ENCODE data around the gene SLC17A8. TPM values are rescaled to one million over a fixed set of nuclear protein-coding genes. Genes with fewer than 3 reads are reported as not detected.
A peak's percentile ranks its signal among the peaks of the same experiment; 100 is the strongest.

SLC17A8 gene
- total RNA-seq, 4 donors from 2014 or later, result not detected

DNA sequence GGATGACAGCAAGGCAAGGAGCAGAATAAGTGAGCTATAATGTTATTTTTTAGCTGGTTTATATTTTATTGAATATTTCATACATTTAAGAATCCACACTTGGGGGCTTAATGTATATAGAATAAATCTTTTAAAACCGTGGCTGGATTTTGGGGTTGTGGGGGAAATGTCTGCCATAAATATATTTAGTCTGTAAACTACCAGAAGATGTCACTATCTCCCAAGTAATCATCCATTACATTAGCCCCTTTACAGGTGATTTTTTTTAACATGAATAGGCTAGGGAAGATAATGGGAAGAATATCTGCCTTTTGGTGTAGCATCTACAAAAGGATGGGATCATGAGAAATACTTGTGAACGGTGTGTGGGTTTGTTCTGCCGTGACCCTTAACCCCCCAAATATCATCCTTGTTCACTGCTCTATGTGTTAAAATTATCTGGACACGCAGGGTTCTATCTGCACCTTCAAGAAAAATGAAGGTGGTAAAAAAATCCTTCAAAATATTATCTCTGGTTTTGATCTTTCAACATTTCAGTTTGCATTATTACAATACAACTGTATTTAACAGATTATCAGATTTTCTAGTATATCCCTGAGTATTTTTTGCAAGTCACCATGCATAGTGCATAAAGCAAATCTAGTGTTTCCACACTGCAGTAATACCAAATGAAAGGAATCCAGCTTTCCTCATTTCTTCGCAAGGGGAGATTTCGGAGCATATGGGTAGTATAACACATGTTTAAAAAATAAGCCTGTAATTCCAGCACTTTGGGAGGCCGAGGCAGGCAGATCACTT is 8.0 kb upstream of the SLC17A8 start:
- Histone ChIP-seq H3K4me1 (no peaks in the 10 kb centered on the region), H3K27ac (no peak overlapping the region), H3K4me3 (no peak overlapping the region), H3K27me3 (peaks cover 0 to 3% (median 0%) of the 10 kb centered on the region in 4 donors), H3K9me3 (no peaks in the 10 kb centered on the region), H3K36me3 (no peaks in the 10 kb centered on the region)
- DNase-seq, result no peak
- intact Hi-C loops (cut with DNase I), result no loop called here
- no peak for TF ChIP-seq POLR2A (IDR thresholded peaks at IDR 0.05)
- TF ChIP-seq CTCF (IDR thresholded peaks at IDR 0.05), result peak in 2 of 6 experiments; percentile 15 to 39
- 73 to 74% methylated on average over 7 of the region's 7 CpGs for WGBS, 2 donors

DNA sequence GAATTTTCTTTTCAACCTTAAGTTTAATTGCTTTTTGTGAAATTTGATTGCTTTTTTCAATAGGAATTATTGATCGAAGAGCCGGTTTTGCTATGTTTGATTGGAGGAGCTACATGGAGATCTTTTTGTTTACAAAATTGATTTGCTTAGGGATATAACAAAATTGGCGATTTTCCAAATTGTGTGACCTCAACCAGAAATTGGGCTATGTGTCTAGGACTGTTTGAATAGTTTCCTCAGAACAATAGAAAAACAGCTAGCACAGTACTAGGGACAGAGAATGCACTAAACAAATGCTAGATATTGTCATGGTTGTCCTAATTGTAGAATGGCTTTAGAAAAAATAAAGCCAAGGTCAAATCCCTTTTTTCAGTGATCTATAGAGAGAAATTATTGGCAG is 2.4 kb downstream of the SLC17A8 start:
- Histone ChIP-seq H3K9me3 (no peaks in the 10 kb centered on the region), H3K4me1 (no peaks in the 10 kb centered on the region), H3K27me3 (peaks cover 0 to 27% (median 0%) of the 10 kb centered on the region in 4 donors), H3K4me3 (no peak overlapping the region), H3K27ac (no peak overlapping the region), H3K36me3 (no peaks in the 10 kb centered on the region)
- TF ChIP-seq POLR2A (IDR thresholded peaks at IDR 0.05) (no peak), CTCF (IDR thresholded peaks at IDR 0.05) (no peak)
- 60 to 61% methylated on average over 3 of the region's 3 CpGs for WGBS, 2 donors
- intact Hi-C loops (cut with DNase I), result no loop called here
- DNase-seq, result no peak

DNA sequence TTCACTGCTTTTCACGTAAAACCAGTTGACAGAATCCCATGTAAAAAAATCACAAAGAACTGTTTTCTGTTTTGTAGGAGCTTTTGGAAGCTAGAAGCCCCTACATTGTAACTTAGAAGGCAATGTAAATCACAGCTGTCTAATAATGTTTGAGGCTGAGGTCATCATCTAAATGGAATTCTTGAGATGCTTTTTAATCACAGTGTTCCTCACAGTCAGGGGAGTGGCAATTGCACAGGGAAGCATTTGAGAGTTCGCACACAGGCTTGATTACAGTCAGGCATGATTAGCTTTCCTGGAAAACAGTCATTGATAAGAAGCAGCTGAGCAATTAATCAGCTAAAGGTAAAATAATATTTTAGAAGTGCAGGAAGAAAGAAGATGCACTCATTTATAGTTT is 2.9 kb downstream of the SLC17A8 start:
- TF ChIP-seq POLR2A (IDR thresholded peaks at IDR 0.05) (no peak), CTCF (IDR thresholded peaks at IDR 0.05) (no peak)
- H3K27ac ChIP-seq, result no peak overlapping the region
- intact Hi-C loops (cut with DNase I), result no loop called here
- H3K9me3 ChIP-seq, result no peaks in the 10 kb centered on the region
- no peak overlapping the region for H3K4me3 ChIP-seq
- peaks cover 0 to 27% (median 0%) of the 10 kb centered on the region in 4 donors for H3K27me3 ChIP-seq
- 39 to 56% methylated on average over 2 of the region's 2 CpGs for WGBS, 2 donors
- H3K4me1 ChIP-seq, result no peaks in the 10 kb centered on the region
- DNase-seq, result no peak
- H3K36me3 ChIP-seq, result no peaks in the 10 kb centered on the region

GRCh38 chr12:100360450-100360849 is 3.6 kb downstream of the SLC17A8 start:
- Histone ChIP-seq H3K4me3 (no peak overlapping the region), H3K36me3 (no peaks in the 10 kb centered on the region), H3K27ac (no peak overlapping the region), H3K27me3 (peaks cover 0 to 27% (median 0%) of the 10 kb centered on the region in 4 donors), H3K9me3 (no peaks in the 10 kb centered on the region), H3K4me1 (no peaks in the 10 kb centered on the region)
- TF ChIP-seq CTCF (IDR thresholded peaks at IDR 0.05), result no peak
- no peak for TF ChIP-seq POLR2A (IDR thresholded peaks at IDR 0.05)
- intact Hi-C loops (cut with DNase I), result no loop called here
- DNase-seq, result no peak

DNA sequence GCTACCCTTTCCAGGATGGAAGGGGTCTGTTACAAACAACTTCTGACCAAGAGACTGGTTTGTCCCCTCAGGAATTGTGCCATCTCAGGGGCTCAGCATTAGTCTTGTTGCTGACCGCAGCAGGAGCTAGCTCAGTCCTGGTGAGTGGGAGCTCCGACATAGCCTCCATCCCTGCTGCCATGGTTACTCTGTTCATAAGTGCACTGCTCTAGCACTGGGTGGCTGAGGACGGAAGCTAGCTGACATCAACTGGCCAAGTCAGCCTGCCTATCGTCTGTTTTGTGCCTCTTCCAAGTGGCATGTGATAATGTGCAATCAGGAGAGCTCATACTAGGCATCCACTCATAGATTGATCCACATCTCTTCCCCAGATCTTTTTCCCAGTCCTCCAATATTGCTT is 7.5 kb downstream of the SLC17A8 start:
- Histone ChIP-seq H3K36me3 (no peaks in the 10 kb centered on the region), H3K4me1 (no peaks in the 10 kb centered on the region), H3K27ac (no peak overlapping the region), H3K9me3 (no peaks in the 10 kb centered on the region), H3K27me3 (peaks cover 0 to 7% (median 0%) of the 10 kb centered on the region in 4 donors), H3K4me3 (no peak overlapping the region)
- intact Hi-C loops (cut with DNase I), result no loop called here
- DNase-seq, result no peak
- WGBS, 2 donors, result 87 to 89% methylated on average over 4 of the region's 4 CpGs
- TF ChIP-seq POLR2A (IDR thresholded peaks at IDR 0.05) (no peak), CTCF (IDR thresholded peaks at IDR 0.05) (no peak)
